K562 (cell line): ENCODE results near the gene GPR4. TPM values are rescaled to one million over a fixed set of nuclear protein-coding genes. Genes with fewer than 3 reads are reported as not detected.

Source experiments
- AFF1 ChIP-seq, 2 experiments: fragments of 450-650 bp; IDR thresholded peaks; 2 replicates each; pipeline ENCODE4 v1.6.1; 2018; ENCODE audit warnings: mild to moderate bottlenecking in 2 of 2, low read depth in 1 of 2; ENCODE audit not compliant: partially characterized antibody in 2 of 2
- NFXL1 ChIP-seq: fragments of 450-650 bp; formaldehyde crosslinking; IDR thresholded peaks from 2 replicates; pipeline ENCODE4 v1.4.0; 2021; ENCODE audit warnings: mild to moderate bottlenecking
- RNF219 ChIP-seq: fragments of 250-450 bp; sonication (Bioruptor Pico); IDR thresholded peaks from 2 replicates; pipeline ENCODE4 v1.5.0; 2022; ENCODE audit warnings: mild to moderate bottlenecking
- SRF ChIP-seq, 2 experiments: fragments of 250-450, 450-650 bp in 1 of 2; sonication (Bioruptor Pico) in 1 of 2; sonication (generic) in 1 of 2; formaldehyde crosslinking; IDR thresholded peaks; 2 replicates each; pipeline versions ENCODE4 v1.5.0 to v1.5.1; 2020 to 2022; ENCODE audit warnings: mild to moderate bottlenecking in 1 of 2, missing genetic modification reagents in 1 of 2
- TARDBP ChIP-seq: fragments of 450-650 bp; IDR thresholded peaks from 2 replicates; pipeline ENCODE4 v1.6.1; 2016
- ZBTB40 ChIP-seq, 2 experiments: fragments of 450-650 bp in 1 of 2; sonication (generic) in 1 of 2; formaldehyde crosslinking in 1 of 2; IDR thresholded peaks; 2 replicates each; pipeline versions ENCODE4 v1.7.1 to v1.9.0; 2016 to 2022; ENCODE audit warnings: inconsistent platforms in 1 of 2, mild to moderate bottlenecking in 1 of 2, missing genetic modification reagents in 1 of 2
- ZBTB43 ChIP-seq: sonication (generic); formaldehyde crosslinking; IDR thresholded peaks from 2 replicates; pipeline ENCODE4 v1.8.0; 2023; ENCODE audit warnings: mild to moderate bottlenecking, missing genetic modification reagents
- polyA plus RNA-seq, 8 experiments: library from polyadenylated mRNA; depleted of rRNA in 4 of 8; stranded (reverse) in 5 of 8; unstranded in 3 of 8; fragments of >200 nt; fragmentation: Nextera tagmentation in 2 of 8; fragmentation: Illumina TruSeq in 1 of 8; extraction: Ambion mirVana in 2 of 8; extraction: Trizol in 1 of 8; gene quantifications; 2 replicates each; pipeline versions ENCODE4 v1.2.1 to v1.2.3, GENCODE V29; 2011 to 2014; ENCODE audit warnings: inconsistent platforms in 1 of 8, missing spikeins in 1 of 8
- total RNA-seq, 7 experiments: library from RNA; depleted of rRNA in 6 of 7; stranded (reverse); fragments of >200 nt in 6 of 7; fragmentation: Illumina TruSeq in 2 of 7; extraction: Trizol in 2 of 7; gene quantifications; 2 replicates each; pipeline versions ENCODE4 v1.2.1 to v1.2.3, GENCODE V29; 2011 to 2021; ENCODE audit warnings: low replicate concordance in 1 of 7

Gene GPR4
- total and polyA plus RNA-seq, 9 of the 15 experiments (the other 6 are each of a cell fraction or from before 2014, with no cell fraction given) = 0.03 to 0.09 (median 0.04) TPM; not detected in 5

- TF ChIP-seq ZBTB40 (IDR thresholded peaks at IDR 0.05) (no peak), ZBTB40 (CRISPR knock-in tag; IDR thresholded peaks at IDR 0.05) (no peak), SRF (CRISPR knock-in tag; IDR thresholded peaks at IDR 0.05) (no peak), RNF219 (CRISPR knock-in tag) (no peak), ZBTB43 (CRISPR knock-in tag) (no peak), NFXL1 (CRISPR knock-in tag) (no peak), TARDBP (no peak), AFF1 (IDR thresholded peaks at IDR 0.05; ENCODE audit: low read depth in 1 of 2, partially characterized antibody in 2 of 2) (no peak)
Measured at GRCh38 chr19:45613926-45614725, 12.1 kb upstream of the GPR4 start (continued).
